Mesothelial cell of epicardium (in vitro differentiated cells): Measurements from ENCODE around the gene HES4. TPM values are rescaled to one million over a fixed set of nuclear protein-coding genes. Genes with fewer than 3 reads are reported as not detected.

ENCODE experiments used
- DNase-seq, 2 experiments: peaks; one replicate each; pipeline ENCODE4 v3.0.0; 2021; ENCODE audit warnings: low spot score in 2 of 2; ENCODE audit not compliant: unreplicated experiment in 2 of 2
- H3K27ac Mint-ChIP-seq: 2 replicates; pipeline ENCODE4 v1.8.0; 2021; ENCODE audit warnings: mixed read lengths
- H3K27me3 Mint-ChIP-seq: 2 replicates; pipeline ENCODE4 v1.8.0; 2021; ENCODE audit warnings: low read depth, mixed read lengths
- H3K36me3 Mint-ChIP-seq: 2 replicates; pipeline ENCODE4 v1.8.0; 2021; ENCODE audit warnings: mixed read lengths
- H3K4me1 Mint-ChIP-seq: 2 replicates; pipeline ENCODE4 v1.8.0; 2021; ENCODE audit warnings: mixed read lengths
- H3K4me3 Mint-ChIP-seq: 2 replicates; pipeline ENCODE4 v1.8.0; 2021; ENCODE audit warnings: mild to moderate bottlenecking, moderate library complexity, mixed read lengths
- H3K9me3 Mint-ChIP-seq: 2 replicates; pipeline ENCODE4 v1.8.0; 2021; ENCODE audit warnings: mixed read lengths
- CTCF ChIP-seq: fragments of 200-600 bp; sonication (generic); IDR thresholded peaks from one replicate; pipeline ENCODE4 v1.5.0; 2021; ENCODE audit warnings: antibody characterized with exemption; ENCODE audit not compliant: unreplicated experiment
- total RNA-seq: library from RNA; stranded (reverse); gene quantifications from 3 replicates; pipeline ENCODE4 v1.2.1, GENCODE V29; 2021

HES4 gene
- total RNA-seq, 1 donor from 2014 or later: 92.0 TPM

DNA sequence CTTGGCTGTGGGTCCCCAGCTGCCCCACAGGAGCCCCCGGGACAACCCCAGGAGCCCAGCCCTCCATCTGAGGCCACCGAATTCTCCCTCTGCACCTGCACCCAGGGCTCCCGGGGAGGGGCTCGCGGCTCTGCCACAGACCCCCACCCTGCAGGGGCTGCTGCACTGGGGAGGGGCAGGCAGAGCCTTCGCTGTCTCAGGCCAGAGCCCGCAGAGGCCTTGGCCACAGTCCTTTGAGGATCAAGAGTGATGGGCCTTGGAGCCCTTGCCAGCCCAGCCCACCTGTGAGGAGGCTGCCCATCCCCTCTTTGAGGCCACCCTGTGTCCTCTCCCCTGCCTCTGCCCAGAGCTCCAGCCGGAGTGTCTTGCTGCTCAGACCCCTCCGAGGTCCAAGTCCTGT is 24.5 kb downstream of the HES4 start:
- no peak for TF ChIP-seq CTCF
- Mint-ChIP-seq H3K9me3 (peaks cover 3% of the 10 kb centered on the region), H3K4me1 (peaks cover 14% of the 10 kb centered on the region), H3K36me3 (peaks cover 6% of the 10 kb centered on the region), H3K4me3 (peak overlapping the region; percentile 59), H3K27me3 (no peaks in the 10 kb centered on the region), H3K27ac (peak overlapping the region; percentile 90)
- no peak for DNase-seq

DNA sequence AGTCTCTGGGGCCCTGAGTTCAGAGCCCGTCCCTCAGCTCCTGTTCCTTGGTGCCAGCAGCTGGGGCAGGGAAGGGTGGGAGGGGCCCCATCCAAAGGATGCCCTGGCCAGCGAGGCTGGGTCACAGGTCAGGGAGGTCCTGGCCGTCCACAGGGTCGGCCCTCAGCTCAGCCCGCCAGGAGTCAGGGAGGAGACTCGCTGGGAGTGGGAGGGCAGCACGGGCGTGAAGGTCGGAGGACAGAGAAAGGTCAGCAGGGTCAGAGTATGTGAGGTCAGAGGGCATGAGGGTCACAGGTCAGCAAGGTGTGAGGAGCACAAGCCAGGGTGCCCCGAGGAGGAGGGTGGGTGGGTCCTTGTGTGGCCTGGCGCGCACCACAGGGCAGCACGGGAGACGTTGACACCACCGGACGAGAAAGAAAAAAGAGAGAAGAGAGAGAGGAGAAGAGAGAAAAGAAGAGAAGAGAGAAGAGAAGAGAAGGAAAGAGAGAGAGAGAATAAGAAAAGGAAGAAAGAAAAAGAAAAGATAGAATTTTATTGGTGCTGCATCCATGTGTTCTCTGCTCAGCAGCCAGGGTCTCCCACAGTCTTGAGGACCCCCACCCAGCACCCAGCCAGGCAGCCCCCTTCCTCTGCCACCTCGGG is 25.1 kb downstream of the HES4 start:
- no peak for TF ChIP-seq CTCF

DNA sequence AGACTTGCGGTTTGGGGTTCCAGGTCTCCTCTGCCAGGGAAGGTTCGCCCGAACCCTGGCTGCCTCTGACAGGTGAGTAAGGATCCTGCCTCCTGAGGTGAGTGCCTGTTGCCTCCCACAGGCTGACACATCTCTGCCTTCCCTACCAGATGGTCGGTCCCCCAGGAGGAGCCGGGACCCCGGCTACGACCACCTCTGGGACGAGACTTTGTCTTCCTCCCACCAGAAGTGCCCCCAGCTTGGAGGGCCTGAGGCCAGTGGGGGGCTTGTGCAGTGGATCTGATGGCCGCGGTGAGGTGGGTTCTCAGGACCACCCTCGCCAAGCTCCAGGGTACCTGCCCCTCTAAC is 25.6 kb downstream of the HES4 start:
- Mint-ChIP-seq H3K27me3 (peaks cover 5% of the 10 kb centered on the region), H3K36me3 (peaks cover 6% of the 10 kb centered on the region), H3K4me3 (no peak overlapping the region), H3K27ac (no peak overlapping the region), H3K4me1 (peaks cover 14% of the 10 kb centered on the region), H3K9me3 (peaks cover 3% of the 10 kb centered on the region)
- no peak for DNase-seq
- no peak for TF ChIP-seq CTCF

More for the DNA sequence above, 25.1 kb downstream of the HES4 start:
- no peaks in the 10 kb centered on the region for H3K27me3 Mint-ChIP-seq
- no peak for DNase-seq
- H3K36me3 Mint-ChIP-seq: peaks cover 6% of the 10 kb centered on the region
- peaks cover 3% of the 10 kb centered on the region for H3K9me3 Mint-ChIP-seq
- H3K4me3 Mint-ChIP-seq: no peak overlapping the region
- no peak overlapping the region for H3K27ac Mint-ChIP-seq
- peaks cover 14% of the 10 kb centered on the region for H3K4me1 Mint-ChIP-seq

DNA sequence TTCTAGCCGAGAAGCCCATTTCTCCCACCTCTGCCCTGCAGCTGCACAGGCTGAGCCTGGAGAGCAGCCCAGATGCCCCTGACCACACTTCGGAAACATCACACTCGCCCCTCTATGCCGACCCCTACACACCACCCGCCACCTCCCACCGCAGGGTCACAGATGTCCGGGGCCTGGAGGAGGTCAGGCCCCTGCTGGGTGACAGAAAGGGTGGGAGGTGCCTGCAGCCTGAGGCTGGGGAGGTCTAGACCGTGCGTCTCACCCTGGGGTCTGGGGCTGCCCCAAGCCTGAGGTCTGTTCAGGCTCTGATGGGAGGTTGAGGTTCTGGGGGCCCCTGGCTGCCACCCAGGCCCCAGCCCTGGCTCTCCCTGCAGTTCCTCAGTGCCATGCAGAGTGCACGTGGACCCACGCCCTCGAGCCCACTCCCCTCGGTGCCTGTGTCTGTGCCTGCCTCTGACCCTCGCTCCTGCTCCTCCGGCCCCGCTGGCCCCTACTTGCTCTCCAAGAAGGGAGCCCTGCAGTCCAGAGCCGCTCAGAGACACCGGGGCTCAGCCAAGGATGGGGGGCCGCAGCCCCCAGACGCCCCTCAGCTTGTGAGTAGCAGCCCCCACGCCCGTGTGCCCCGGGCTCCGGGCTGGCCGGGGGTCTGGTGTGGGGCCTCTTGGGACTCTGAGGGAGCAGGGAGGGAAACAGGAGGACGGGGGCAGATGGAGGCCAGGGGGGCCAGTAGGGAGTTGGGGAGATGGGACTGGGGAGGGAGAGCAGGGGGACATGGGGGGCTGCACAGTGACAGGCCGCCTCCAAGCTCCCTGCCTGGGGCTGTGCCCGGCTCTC is 26.2 kb downstream of the HES4 start:
- H3K4me1 Mint-ChIP-seq: peaks cover 14% of the 10 kb centered on the region
- peaks cover 3% of the 10 kb centered on the region for H3K9me3 Mint-ChIP-seq
- DNase-seq: no peak
- H3K4me3 Mint-ChIP-seq: no peak overlapping the region
- H3K27me3 Mint-ChIP-seq: peaks cover 11% of the 10 kb centered on the region
- no peak overlapping the region for H3K27ac Mint-ChIP-seq
- H3K36me3 Mint-ChIP-seq: peaks cover 6% of the 10 kb centered on the region
- TF ChIP-seq CTCF: no peak

- Mint-ChIP-seq H3K9me3 (no peaks in the 10 kb centered on the region), H3K36me3 (peaks cover 2% of the 10 kb centered on the region), H3K27me3 (peaks cover 17% of the 10 kb centered on the region), H3K27ac (no peak overlapping the region), H3K4me1 (peaks cover 11% of the 10 kb centered on the region), H3K4me3 (no peak overlapping the region)
- no peak for TF ChIP-seq CTCF
- no peak for DNase-seq
Measured at GRCh38 chr1:972726-973458, 27.0 kb downstream of the HES4 start.
